ENCODE measurements around the gene SKAP1. TPM values are rescaled to one million over a fixed set of nuclear protein-coding genes. Genes with fewer than 3 reads are reported as not detected.
"Not testable (repeated sequence)": the region's sequence is repeated elsewhere in the genome, so short reads cannot be mapped to it uniquely, and the experiment has no call there.

The SKAP1 gene
- total RNA-seq, 1 donor from 2014 or later = 0.27 TPM

GRCh38 chr17:48190871-48191270, 239.1 kb downstream of the SKAP1 start:
- no peaks in the 10 kb centered on the region for H3K9me3 ChIP-seq (replicated peaks)
- no peak for TF ChIP-seq CTCF (IDR thresholded peaks at IDR 0.05; ENCODE audit: borderline replicate concordance)
- DNase-seq = no peak
- no peaks in the 10 kb centered on the region for H3K4me1 ChIP-seq
- no peak overlapping the region for H3K27ac ChIP-seq (replicated peaks)
- peaks cover 99% of the 10 kb centered on the region for H3K27me3 ChIP-seq (ENCODE audit: low read depth)
- no peaks in the 10 kb centered on the region for H3K36me3 ChIP-seq
- no peak overlapping the region for H3K4me3 ChIP-seq
- intact Hi-C loops (cut with micrococcal nuclease) = no loop called here

DNA sequence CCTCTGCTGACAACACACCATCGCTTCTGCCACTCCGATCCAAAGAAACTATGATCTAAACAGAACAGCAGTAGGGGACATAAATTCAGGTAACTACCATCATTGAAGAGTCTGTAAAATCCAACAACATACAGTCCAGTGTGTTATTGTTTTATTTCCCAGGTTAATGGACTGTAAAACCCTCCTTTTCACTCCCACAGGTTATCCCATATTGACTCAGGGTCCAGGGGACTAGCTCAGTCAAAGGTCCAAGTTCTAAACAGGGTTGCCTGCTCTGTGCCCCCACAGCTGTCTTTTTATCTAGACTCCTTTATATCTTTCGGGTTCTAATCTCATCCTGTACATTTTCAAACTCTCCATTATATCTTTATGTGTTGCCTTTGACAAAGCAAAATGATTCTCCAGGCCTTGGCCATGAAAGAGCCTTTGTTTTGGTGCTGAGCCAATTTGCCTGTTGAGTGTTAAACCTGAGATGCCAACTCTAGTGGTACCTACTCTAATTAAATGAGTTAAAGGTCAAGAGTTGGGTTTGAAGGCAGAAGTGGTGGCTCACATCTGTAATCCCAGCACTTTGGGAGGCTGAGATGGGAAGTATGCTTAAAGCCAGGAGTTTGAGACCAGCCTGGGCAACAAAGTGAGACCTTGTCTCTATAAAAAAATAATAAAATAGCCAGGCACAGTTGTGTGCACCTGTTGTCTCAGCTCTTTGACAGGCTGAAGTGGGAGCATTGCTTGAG, 242.0 kb downstream of the SKAP1 start:
- Histone ChIP-seq H3K9me3 (replicated peaks) (no peaks in the 10 kb centered on the region), H3K4me1 (no peaks in the 10 kb centered on the region), H3K27me3 (ENCODE audit: low read depth) (peaks cover 98% of the 10 kb centered on the region), H3K4me3 (no peak overlapping the region), H3K27ac (replicated peaks) (no peak overlapping the region), H3K36me3 (no peaks in the 10 kb centered on the region)
- intact Hi-C loops (cut with micrococcal nuclease) = no loop called here
- TF ChIP-seq CTCF (IDR thresholded peaks at IDR 0.05; ENCODE audit: borderline replicate concordance) = no peak
- no peak for DNase-seq

DNA sequence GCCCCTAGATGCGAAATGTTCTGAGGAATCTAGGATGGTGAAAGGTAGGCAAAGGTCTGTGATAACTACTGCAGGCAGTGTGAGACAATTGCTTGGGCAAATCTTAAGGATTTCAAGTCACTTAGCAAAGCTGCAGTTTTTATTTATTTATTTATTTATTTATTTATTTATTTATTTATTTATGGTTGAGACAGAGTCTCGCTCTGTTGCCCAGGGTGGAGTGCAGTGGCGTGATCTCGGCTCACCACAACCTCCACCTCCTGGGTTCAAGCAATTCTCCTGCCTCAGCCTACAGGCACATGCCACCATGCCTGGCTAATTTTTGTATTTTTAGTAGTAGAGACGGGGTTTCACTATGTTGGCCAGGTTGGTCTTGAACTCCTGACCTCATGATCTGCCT, 243.7 kb downstream of the SKAP1 start:
- H3K27ac ChIP-seq (replicated peaks); DNase-seq; H3K9me3 ChIP-seq (replicated peaks); H3K4me3 ChIP-seq; H3K36me3 ChIP-seq; intact Hi-C loops (cut with micrococcal nuclease); H3K4me1 ChIP-seq: not testable (repeated sequence)
- peaks cover 99% of the 10 kb centered on the region for H3K27me3 ChIP-seq (ENCODE audit: low read depth)

GRCh38 chr17:48184721-48185120, 245.3 kb downstream of the SKAP1 start:
- Histone ChIP-seq H3K27me3 (ENCODE audit: low read depth) (peaks cover 99% of the 10 kb centered on the region), H3K9me3 (replicated peaks) (no peaks in the 10 kb centered on the region)

GRCh38 chr17:48181653-48182052, 248.4 kb downstream of the SKAP1 start:
- TF ChIP-seq CTCF (IDR thresholded peaks at IDR 0.05; ENCODE audit: borderline replicate concordance) = peak; percentile 16
- no peak for DNase-seq
- Histone ChIP-seq H3K4me3 (no peak overlapping the region), H3K27me3 (ENCODE audit: low read depth) (peaks cover 79% of the 10 kb centered on the region), H3K27ac (replicated peaks) (no peak overlapping the region), H3K4me1 (no peaks in the 10 kb centered on the region), H3K9me3 (replicated peaks) (no peaks in the 10 kb centered on the region), H3K36me3 (no peaks in the 10 kb centered on the region)
- intact Hi-C loops (cut with micrococcal nuclease) = no loop called here

More at GRCh38 chr17:48184721-48185120, 245.3 kb downstream of the SKAP1 start:
- no peaks in the 10 kb centered on the region for H3K36me3 ChIP-seq
- intact Hi-C loops (cut with micrococcal nuclease) = no loop called here
- H3K4me3 ChIP-seq = no peak overlapping the region
- no peak for DNase-seq
- H3K4me1 ChIP-seq = no peaks in the 10 kb centered on the region
- no peak for TF ChIP-seq CTCF (IDR thresholded peaks at IDR 0.05; ENCODE audit: borderline replicate concordance)
- no peak overlapping the region for H3K27ac ChIP-seq (replicated peaks)

GRCh38 chr17:48180842-48181629, 249.0 kb downstream of the SKAP1 start:
- no peaks in the 10 kb centered on the region for H3K9me3 ChIP-seq (replicated peaks)
- peaks cover 72% of the 10 kb centered on the region for H3K27me3 ChIP-seq (ENCODE audit: low read depth)
- no peak for TF ChIP-seq CTCF (IDR thresholded peaks at IDR 0.05; ENCODE audit: borderline replicate concordance)
- H3K4me1 ChIP-seq = no peaks in the 10 kb centered on the region
- H3K36me3 ChIP-seq = no peaks in the 10 kb centered on the region
- intact Hi-C loops (cut with micrococcal nuclease) = no loop called here
- DNase-seq = no peak
- no peak overlapping the region for H3K4me3 ChIP-seq
- no peak overlapping the region for H3K27ac ChIP-seq (replicated peaks)
